Naive thymus-derived CD4-positive, alpha-beta T cell (primary cell): ENCODE data around the gene HSPA1B. TPM values are rescaled to one million over a fixed set of nuclear protein-coding genes. Genes with fewer than 3 reads are reported as not detected.
"Not testable (repeated sequence)": the region's sequence is repeated elsewhere in the genome, so short reads cannot be mapped to it uniquely, and the experiment has no call there.

ENCODE experiments used
- ATAC-seq: fragments of 150-1000 bp; cut with Tn5 transposase; 2 replicates; pipeline ENCODE4 v1.10.0; 2021; ENCODE audit warnings: mild to moderate bottlenecking, moderate library complexity
- CTCF ChIA-PET: fragments of 350-600 bp; sonication (Branson Sonifier 250); formaldehyde crosslinking; loops from one replicate; lab custom pipeline; 2021; ENCODE audit warnings: antibody characterized with exemption; lab: Charles Lee
- POLR2A ChIA-PET: fragments of 350-600 bp; sonication (Branson Sonifier 250); formaldehyde crosslinking; loops from one replicate; lab custom pipeline; 2021; ENCODE audit warnings: antibody characterized with exemption, inconsistent platforms; lab: Charles Lee
- DNase-seq, 9 donors: peaks; one replicate each; pipeline versions ENCODE4 v3.0.0 to v3.0.0-alpha.2; 2020 to 2022; ENCODE audit warnings: mixed read lengths in 1 of 9
- H3K27ac ChIP-seq: one replicate; pipeline ENCODE4 v1.7.0; 2013; ENCODE audit warnings: mild to moderate bottlenecking, low read depth, low read length, moderate library complexity
- H3K27me3 ChIP-seq, 2 donors: one replicate each; pipeline ENCODE4 v1.7.0; 2013; ENCODE audit warnings: low read length in 2 of 2, mild to moderate bottlenecking in 2 of 2, moderate library complexity in 2 of 2; ENCODE audit not compliant: control insufficient read depth in 2 of 2, insufficient read depth in 2 of 2
- H3K36me3 ChIP-seq, 3 experiments: 1 replicate in 2 of 3; 2 replicates in 1 of 3; pipeline ENCODE4 v1.7.0; 2013; ENCODE audit warnings: low read length in 3 of 3, mild to moderate bottlenecking in 3 of 3, moderate library complexity in 1 of 3; ENCODE audit not compliant: insufficient read depth in 3 of 3, control insufficient read depth in 2 of 3
- H3K4me1 ChIP-seq, 2 donors: one replicate each; pipeline ENCODE4 v1.7.0; 2013; ENCODE audit warnings: low read length in 2 of 2, mild to moderate bottlenecking in 2 of 2, moderate library complexity in 1 of 2; ENCODE audit not compliant: control insufficient read depth in 2 of 2, insufficient read depth in 2 of 2
- H3K4me3 ChIP-seq: 2 replicates; pipeline ENCODE4 v1.7.0; 2013; ENCODE audit warnings: mild to moderate bottlenecking, low read length
- H3K9me3 ChIP-seq, 3 experiments: 1 replicate in 2 of 3; 2 replicates in 1 of 3; pipeline ENCODE4 v1.7.0; 2013; ENCODE audit warnings: low read length in 3 of 3; ENCODE audit not compliant: control insufficient read depth in 2 of 3
- H3K27ac Mint-ChIP-seq, 9 donors: one replicate each; pipeline ENCODE4 v1.8.0; 2020 to 2022; ENCODE audit warnings: mixed read lengths in 9 of 9, mild to moderate bottlenecking in 8 of 9, moderate library complexity in 5 of 9, inconsistent platforms in 2 of 9
- H3K27me3 Mint-ChIP-seq, 5 donors: one replicate each; pipeline ENCODE4 v1.8.0; 2021 to 2022; ENCODE audit warnings: mixed read lengths in 5 of 5, mild to moderate bottlenecking in 1 of 5
- H3K36me3 Mint-ChIP-seq, 5 donors: one replicate each; pipeline ENCODE4 v1.8.0; 2020 to 2022; ENCODE audit warnings: mixed read lengths in 5 of 5, mild to moderate bottlenecking in 3 of 5, inconsistent platforms in 1 of 5
- H3K4me1 Mint-ChIP-seq, 7 donors: one replicate each; pipeline ENCODE4 v1.8.0; 2020 to 2022; ENCODE audit warnings: mixed read lengths in 7 of 7, mild to moderate bottlenecking in 3 of 7, inconsistent platforms in 1 of 7
- H3K4me3 Mint-ChIP-seq, 10 donors: one replicate each; pipeline ENCODE4 v1.8.0; 2020 to 2022; ENCODE audit warnings: mild to moderate bottlenecking in 10 of 10, mixed read lengths in 10 of 10, moderate library complexity in 6 of 10, inconsistent platforms in 2 of 10
- H3K9me3 Mint-ChIP-seq, 11 donors: one replicate each; pipeline ENCODE4 v1.8.0; 2020 to 2022; ENCODE audit warnings: mixed read lengths in 11 of 11, mild to moderate bottlenecking in 4 of 11, inconsistent platforms in 1 of 11, moderate library complexity in 1 of 11
- intact Hi-C, 2 donors: fragments of 100-400 bp; cut with micrococcal nuclease; formaldehyde crosslinking; loops; one replicate each; pipeline ENCODE4 v1.15.1; 2023
- polyA plus RNA-seq, 2 donors: library from polyadenylated mRNA; unstranded; fragments of 300-500 nt; fragmentation: Illumina TruSeq; gene quantifications; one replicate each; pipeline ENCODE4 v1.2.3, GENCODE V29; 2021
- total RNA-seq, 6 experiments: library from RNA in 5 of 6; stranded (reverse) in 5 of 6; gene quantifications; 1 replicate in 5 of 6; 2 replicates in 1 of 6; pipeline ENCODE4 v1.2.3 and lab custom pipeline; 2021 to 2026

Gene HSPA1B
- total and polyA plus RNA-seq, 7 experiments from 2014 or later = 2.8 to 68.9 (median 16.7) TPM

DNA sequence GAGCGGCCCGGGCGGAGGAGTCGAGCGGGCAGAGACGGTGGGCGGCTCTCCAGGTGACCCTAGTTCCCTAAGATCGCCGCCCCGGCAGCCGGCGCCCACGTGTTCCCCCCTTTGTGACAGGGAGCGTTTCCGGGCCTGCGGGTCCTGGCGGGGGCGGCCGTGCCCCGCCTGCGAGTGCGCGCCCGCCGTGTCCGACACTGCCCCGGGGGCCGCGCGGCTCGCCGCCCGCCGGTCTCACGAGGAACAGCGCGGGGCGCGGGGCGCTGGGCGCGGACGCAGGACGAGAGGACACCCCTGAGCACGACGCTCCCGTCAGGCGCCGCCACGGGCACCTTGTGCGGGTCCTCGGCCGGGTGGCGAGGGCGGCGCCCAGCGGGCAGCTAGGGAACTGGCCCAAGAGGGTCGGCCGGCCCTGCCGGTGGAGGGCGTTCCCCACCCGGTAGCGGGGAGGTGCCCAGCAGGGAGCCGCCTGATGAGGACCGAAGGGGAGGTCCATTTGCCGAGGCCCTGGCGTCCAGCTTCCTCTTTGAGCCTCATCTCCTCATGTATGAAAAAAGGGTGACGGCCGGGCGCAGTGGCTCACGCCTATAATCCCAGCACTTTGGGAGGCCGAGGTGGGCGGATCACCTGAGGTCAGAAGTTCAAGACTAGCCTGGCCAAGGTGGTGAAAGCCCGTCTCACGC is 31.8 kb upstream of the HSPA1B start, which contains the start of gene VARS1:
VARS1 (minus strand) TSS at position 137 of the 683 bp plus-strand sequence. CDS start 535 bp downstream, outside the sequence.
- H3K4me1 ChIP-seq = peaks cover 24 to 32% of the 10 kb centered on the region in 2 donors
- ATAC-seq (peak; percentile 96), DNase-seq (peak; percentile 75 to 92 (median 85))
- Mint-ChIP-seq H3K27me3 (no peaks in the 10 kb centered on the region), H3K4me3 (peak within 1 kb of the TSS; percentile 85 to 99 (median 96)), H3K36me3 (peaks cover 0 to 11% (median 5%) of the 10 kb centered on the region in 5 donors), H3K9me3 (no peaks in the 10 kb centered on the region), H3K4me1 (peaks cover 12 to 55% (median 36%) of the 10 kb centered on the region in 7 donors), H3K27ac (peak within 1 kb of the TSS; percentile 80 to 99 (median 98))
- peak within 1 kb of the TSS; percentile 76 for H3K4me3 ChIP-seq
- peaks cover 0 to 9% (median 0%) of the 10 kb centered on the region in 3 experiments for H3K36me3 ChIP-seq
- intact Hi-C loops = loop anchor here (1.0 to 5.0 kb wide), 14 partner anchors 11 to 175 kb away; partner anchors contain the start of genes HSPA1A (in 2 of the 2), HSPA1L (in 2 of the 2), ABHD16A (in 1 of the 2) and CSNK2B (in 1 of the 2)
- H3K27me3 ChIP-seq = no peaks in the 10 kb centered on the region
- H3K27ac ChIP-seq = peak within 1 kb of the TSS; percentile 93
- H3K9me3 ChIP-seq = no peaks in the 10 kb centered on the region
- ChIA-PET CTCF (interaction anchor here (0.7 to 2.5 kb wide), 8 partner anchors 11 to 67 kb away, joined by 3 to 13 read pairs (median 6); partner anchors contain the start of genes DDAH2 and LSM2), POLR2A (interaction anchor here (0.6 to 2.3 kb wide), 18 partner anchors 9 to 379 kb away, joined by 3 to 30 read pairs (median 4); partner anchors contain the start of genes BAG6, DXO, HSPA1A and HSPA1B)

DNA sequence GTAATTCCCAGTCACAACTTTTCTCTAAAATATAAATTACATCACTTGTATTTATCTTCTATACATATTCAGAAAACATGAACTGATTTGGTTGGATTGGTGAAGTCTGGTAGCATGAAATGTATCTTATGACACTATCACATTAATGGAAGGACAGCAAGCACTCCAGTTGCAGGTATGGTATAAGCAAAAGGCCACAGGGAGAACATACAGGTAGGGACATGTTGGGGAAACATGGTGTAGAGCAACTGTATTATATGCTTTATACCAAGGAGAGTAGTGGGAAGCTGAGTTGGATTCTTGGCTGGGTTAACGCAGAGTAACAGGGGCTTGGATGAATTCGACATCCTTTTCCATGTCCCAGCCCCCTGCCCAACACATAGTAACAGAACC is 30.5 kb upstream of the HSPA1B start:
- Mint-ChIP-seq H3K4me3 (peak overlapping the region; percentile 55 to 99 (median 76)), H3K36me3 (peaks cover 0 to 11% (median 0%) of the 10 kb centered on the region in 5 donors), H3K27me3 (no peaks in the 10 kb centered on the region), H3K4me1 (peaks cover 12 to 49% (median 33%) of the 10 kb centered on the region in 7 donors), H3K9me3 (no peaks in the 10 kb centered on the region), H3K27ac (peak overlapping the region; percentile 80 to 98 (median 93))
- no peak for DNase-seq
- H3K4me1 ChIP-seq = peaks cover 24 to 32% of the 10 kb centered on the region in 2 donors
- H3K4me3 ChIP-seq = no peak overlapping the region
- POLR2A ChIA-PET = interaction anchor here (1.0 to 2.5 kb wide), 11 partner anchors 9 to 69 kb away, joined by 3 to 30 read pairs (median 8); partner anchors contain the start of genes HSPA1A, HSPA1B, HSPA1L and LSM2
- H3K27ac ChIP-seq = peak overlapping the region; percentile 71
- H3K27me3 ChIP-seq = no peaks in the 10 kb centered on the region
- intact Hi-C loops = loop anchor here (1.0 to 5.0 kb wide), 5 partner anchors 9 to 130 kb away; partner anchors contain the start of genes CSNK2B (in 1 of the 2), EHMT2 (in 1 of the 2), HSPA1A (in 1 of the 2) and HSPA1L (in 1 of the 2)
- H3K36me3 ChIP-seq = peaks cover 0 to 5% (median 0%) of the 10 kb centered on the region in 3 experiments
- H3K9me3 ChIP-seq = no peaks in the 10 kb centered on the region
- no peak for ATAC-seq
- CTCF ChIA-PET = interaction anchor here (1.0 to 2.5 kb wide), 7 partner anchors 9 to 68 kb away, joined by 3 to 13 read pairs (median 4); partner anchors contain the start of genes DDAH2 and LSM2

DNA sequence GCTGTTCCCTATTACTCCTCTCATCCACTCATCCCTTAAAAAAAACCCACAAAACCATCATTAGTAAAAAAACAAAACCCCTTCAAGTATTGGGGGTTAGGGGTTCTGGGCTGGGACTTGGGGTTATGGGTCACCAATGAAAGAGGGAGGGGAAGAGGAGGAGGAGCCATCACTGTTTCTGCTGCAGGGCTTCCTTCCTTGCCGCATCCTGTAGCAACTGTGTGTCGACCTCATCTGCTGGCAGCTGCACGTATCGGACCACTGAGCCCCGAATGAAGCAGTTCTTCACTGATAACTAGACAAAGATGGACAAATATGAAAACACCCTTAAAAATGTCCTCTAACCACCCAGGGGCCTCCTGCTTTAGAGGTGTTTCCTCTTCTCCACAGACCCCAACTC is 29.9 kb upstream of the HSPA1B start:
- H3K4me3 ChIP-seq = no peak overlapping the region
- peaks cover 12 to 47% (median 33%) of the 10 kb centered on the region in 7 donors for H3K4me1 Mint-ChIP-seq

DNA sequence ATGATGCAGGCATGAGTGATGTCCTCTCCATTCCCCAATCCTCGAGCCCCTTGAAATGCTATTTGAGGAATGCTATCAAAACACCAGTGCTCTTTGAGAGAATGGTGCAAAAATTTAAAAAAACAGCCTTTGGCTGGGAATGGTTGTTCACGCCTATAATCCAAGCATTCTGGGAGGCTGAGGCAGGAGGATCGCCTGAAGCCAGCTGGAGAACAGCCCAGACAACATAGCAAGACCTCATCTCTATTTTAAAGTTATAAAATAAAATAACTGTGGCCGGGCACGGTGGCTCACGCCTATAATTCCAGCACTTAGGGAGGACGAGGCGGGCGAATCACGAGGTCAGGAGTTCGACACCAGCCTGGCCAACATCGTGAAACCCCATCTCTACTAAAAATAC is 27.8 kb upstream of the HSPA1B start:
- ChIA-PET CTCF (interaction anchor here (0.5 to 0.6 kb wide), 3 partner anchors 46 to 1104 kb away, joined by 3 to 4 read pairs (median 3); no protein-coding TSS in a partner anchor), POLR2A (interaction anchor here (0.7 to 1.5 kb wide), 3 partner anchors 24 to 1172 kb away, joined by 3 to 8 read pairs (median 3); no protein-coding TSS in a partner anchor)
- Mint-ChIP-seq H3K27ac (peak overlapping the region in 2 of 9 donors; percentile 3 to 80), H3K9me3 (no peaks in the 10 kb centered on the region), H3K36me3 (peaks cover 0 to 19% (median 4%) of the 10 kb centered on the region in 5 donors), H3K4me1 (peaks cover 6 to 45% (median 34%) of the 10 kb centered on the region in 7 donors), H3K4me3 (no peak overlapping the region), H3K27me3 (no peaks in the 10 kb centered on the region)
- no peaks in the 10 kb centered on the region for H3K9me3 ChIP-seq
- DNase-seq = no peak
- no peak overlapping the region for H3K27ac ChIP-seq
- ATAC-seq = no peak
- no peaks in the 10 kb centered on the region for H3K36me3 ChIP-seq
- no peaks in the 10 kb centered on the region for H3K27me3 ChIP-seq
- H3K4me1 ChIP-seq = peaks cover 24 to 29% of the 10 kb centered on the region in 2 donors
- H3K4me3 ChIP-seq = no peak overlapping the region
- intact Hi-C loops = loop anchor here (5.0 kb wide), 3 partner anchors 33 to 132 kb away; partner anchors contain the start of genes CSNK2B (in 1 of the 2), EHMT2 (in 1 of the 2) and LY6G5B (in 1 of the 2)

More for the DNA sequence above, 29.9 kb upstream of the HSPA1B start:
- Mint-ChIP-seq H3K27ac (peak overlapping the region; percentile 80 to 98 (median 93)), H3K9me3 (no peaks in the 10 kb centered on the region), H3K36me3 (peaks cover 0 to 16% (median 0%) of the 10 kb centered on the region in 5 donors), H3K27me3 (no peaks in the 10 kb centered on the region), H3K4me3 (peak overlapping the region; percentile 55 to 99 (median 80))
- Histone ChIP-seq H3K9me3 (no peaks in the 10 kb centered on the region), H3K4me1 (peaks cover 24 to 32% of the 10 kb centered on the region in 2 donors), H3K27ac (peak overlapping the region; percentile 71), H3K27me3 (no peaks in the 10 kb centered on the region), H3K36me3 (no peaks in the 10 kb centered on the region)
- DNase-seq = peak in 5 of 9 donors; percentile 38 to 50 (median 45)
- intact Hi-C loops = loop anchor here (1.0 to 5.0 kb wide), 5 partner anchors 9 to 130 kb away; partner anchors contain the start of genes CSNK2B (in 1 of the 2), EHMT2 (in 1 of the 2), HSPA1A (in 1 of the 2) and HSPA1L (in 1 of the 2)
- ChIA-PET POLR2A (interaction anchor here (0.6 to 2.5 kb wide), 9 partner anchors 10 to 256 kb away, joined by 3 to 24 read pairs (median 3); partner anchors contain the start of genes HSPA1A, HSPA1B, LSM2 and MSH5), CTCF (interaction anchor here (1.0 to 2.5 kb wide), 5 partner anchors 9 to 69 kb away, joined by 3 to 13 read pairs (median 4); partner anchors contain the start of genes DDAH2, HSPA1B and LSM2)
- ATAC-seq = no peak

DNA sequence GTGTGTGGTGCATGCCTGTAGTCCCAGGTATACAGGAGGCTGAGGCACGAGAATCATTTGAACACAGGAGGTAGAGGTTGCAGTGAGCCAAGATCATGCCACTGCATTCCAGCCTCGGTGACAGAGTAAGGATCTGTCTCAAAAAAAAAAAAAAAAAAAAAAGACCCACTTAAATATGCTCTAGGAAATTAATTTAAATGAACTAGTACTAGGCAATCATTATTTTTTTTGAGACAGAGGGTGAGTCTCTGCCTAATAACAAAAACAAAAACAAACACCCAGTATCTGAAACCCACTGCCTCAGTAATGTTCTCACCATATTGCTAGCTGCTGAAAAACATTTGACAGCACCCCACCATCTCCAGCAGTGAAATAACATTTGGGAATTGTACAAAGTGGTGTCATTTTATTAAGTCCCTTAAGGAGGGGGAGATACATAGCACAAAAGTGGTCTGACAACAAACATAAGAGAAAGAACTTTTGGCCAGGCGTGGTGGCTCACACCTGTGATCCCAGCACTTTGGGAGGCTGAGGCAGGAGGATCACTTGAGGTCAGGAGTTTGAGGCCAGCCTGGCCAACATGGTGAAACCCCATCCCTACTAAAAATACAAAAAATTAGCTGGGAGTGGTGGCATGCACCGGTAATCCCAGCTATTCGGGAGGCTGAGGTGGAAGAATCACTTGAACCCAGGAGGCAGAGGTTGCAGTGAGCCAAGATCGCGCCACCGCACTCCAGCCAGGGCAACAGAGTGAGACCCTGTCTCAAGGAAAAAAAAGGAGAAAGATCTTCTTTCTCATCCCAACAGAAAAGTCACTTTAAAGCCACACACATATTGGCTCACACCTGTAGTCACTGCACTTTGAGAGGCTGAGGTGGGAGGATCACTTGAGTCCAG is 26.3 kb upstream of the HSPA1B start:
- H3K27me3 ChIP-seq, H3K36me3 ChIP-seq, H3K27ac ChIP-seq, H3K27ac Mint-ChIP-seq, H3K27me3 Mint-ChIP-seq, DNase-seq, H3K9me3 Mint-ChIP-seq, ATAC-seq, H3K9me3 ChIP-seq, intact Hi-C loops, H3K4me3 Mint-ChIP-seq, H3K4me3 ChIP-seq: not testable (repeated sequence)
- POLR2A ChIA-PET = interaction anchor here (0.8 kb wide), 1 partner anchor 64 kb away, joined by 4 read pairs; no protein-coding TSS in a partner anchor
- CTCF ChIA-PET = interaction anchor here (1.0 kb wide), 1 partner anchor 23 kb away, joined by 3 read pairs; no protein-coding TSS in a partner anchor
- peaks cover 28 to 30% of the 10 kb centered on the region in 2 donors for H3K4me1 ChIP-seq
- Mint-ChIP-seq H3K4me1 (peaks cover 13 to 51% (median 39%) of the 10 kb centered on the region in 7 donors), H3K36me3 (peaks cover 0 to 18% (median 4%) of the 10 kb centered on the region in 5 donors)
